ENCODE results near the gene CUX1. TPM values are rescaled to one million over a fixed set of nuclear protein-coding genes. Genes with fewer than 3 reads are reported as not detected.

Gene CUX1
- total RNA-seq, 1 donor from 2014 or later, result 50.6 TPM

DNA sequence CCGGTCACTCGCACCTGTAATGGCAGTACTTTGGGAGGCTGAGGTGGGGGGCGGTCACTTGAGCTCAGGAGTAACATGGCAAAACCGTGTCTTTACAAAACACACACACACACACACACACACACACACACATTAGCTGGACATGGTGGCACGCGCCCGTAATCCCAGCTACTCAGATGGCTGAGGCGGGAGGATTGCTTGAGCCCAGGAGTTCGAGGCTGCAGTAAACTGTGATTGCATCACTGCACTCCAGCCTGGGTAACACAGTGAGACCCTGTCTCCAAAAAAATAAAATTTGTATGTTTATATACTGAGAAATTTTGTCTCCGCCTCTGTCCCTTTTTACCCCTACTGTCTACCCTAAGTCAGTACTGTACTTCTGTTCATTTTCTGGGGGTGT is 86.6 kb downstream of the CUX1 start:
- Histone ChIP-seq H2AFZ (ENCODE audit: low read depth, low read length) (no peak overlapping the region), H3K4me1 (ENCODE audit: insufficient read depth, low read length) (peaks cover 21% of the 10 kb centered on the region), H3K4me2 (ENCODE audit: low read length) (no peak overlapping the region), H3K9ac (ENCODE audit: low read length) (no peak overlapping the region), H4K20me1 (ENCODE audit: insufficient read depth, low read length) (peaks cover 80% of the 10 kb centered on the region), H3K9me3 (ENCODE audit: insufficient read depth, low read depth, low read length) (no peaks in the 10 kb centered on the region), H3K27ac (ENCODE audit: low read depth, low read length) (no peak overlapping the region), H3K79me2 (ENCODE audit: insufficient read depth, low read length) (peaks cover 66% of the 10 kb centered on the region), H3K4me3 (ENCODE audit: insufficient read depth, low read depth, low read length) (no peak overlapping the region), H3K36me3 (ENCODE audit: insufficient read depth, low read length) (no peaks in the 10 kb centered on the region), H3K27me3 (ENCODE audit: insufficient read depth, low read length) (no peaks in the 10 kb centered on the region)
- no peak for TF ChIP-seq EZH2 (IDR thresholded peaks at IDR 0.05; ENCODE audit: insufficient read depth, low read length)
- TF ChIP-seq, protein P1, sequence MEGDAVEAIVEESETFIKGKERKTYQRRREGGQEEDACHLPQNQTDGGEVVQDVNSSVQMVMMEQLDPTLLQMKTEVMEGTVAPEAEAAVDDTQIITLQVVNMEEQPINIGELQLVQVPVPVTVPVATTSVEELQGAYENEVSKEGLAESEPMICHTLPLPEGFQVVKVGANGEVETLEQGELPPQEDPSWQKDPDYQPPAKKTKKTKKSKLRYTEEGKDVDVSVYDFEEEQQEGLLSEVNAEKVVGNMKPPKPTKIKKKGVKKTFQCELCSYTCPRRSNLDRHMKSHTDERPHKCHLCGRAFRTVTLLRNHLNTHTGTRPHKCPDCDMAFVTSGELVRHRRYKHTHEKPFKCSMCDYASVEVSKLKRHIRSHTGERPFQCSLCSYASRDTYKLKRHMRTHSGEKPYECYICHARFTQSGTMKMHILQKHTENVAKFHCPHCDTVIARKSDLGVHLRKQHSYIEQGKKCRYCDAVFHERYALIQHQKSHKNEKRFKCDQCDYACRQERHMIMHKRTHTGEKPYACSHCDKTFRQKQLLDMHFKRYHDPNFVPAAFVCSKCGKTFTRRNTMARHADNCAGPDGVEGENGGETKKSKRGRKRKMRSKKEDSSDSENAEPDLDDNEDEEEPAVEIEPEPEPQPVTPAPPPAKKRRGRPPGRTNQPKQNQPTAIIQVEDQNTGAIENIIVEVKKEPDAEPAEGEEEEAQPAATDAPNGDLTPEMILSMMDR (IDR thresholded peaks at IDR 0.05; ENCODE audit: insufficient read depth, low read depth, low read length), result no peak
- no peak for FAIRE-seq
- Mint-ChIP-seq H3K36me3 (ENCODE audit: low read depth, unreplicated experiment) (no peaks in the 10 kb centered on the region), H3K4me3 (ENCODE audit: unreplicated experiment) (no peak overlapping the region), H3K4me1 (ENCODE audit: low read depth, unreplicated experiment) (peaks cover 3% of the 10 kb centered on the region), H3K9me3 (ENCODE audit: unreplicated experiment) (no peaks in the 10 kb centered on the region), H3K27me3 (ENCODE audit: low read depth, unreplicated experiment) (no peaks in the 10 kb centered on the region), H3K27ac (ENCODE audit: unreplicated experiment) (no peak overlapping the region)
- DNase-seq (ENCODE audit: low read depth), result no peak

DNA sequence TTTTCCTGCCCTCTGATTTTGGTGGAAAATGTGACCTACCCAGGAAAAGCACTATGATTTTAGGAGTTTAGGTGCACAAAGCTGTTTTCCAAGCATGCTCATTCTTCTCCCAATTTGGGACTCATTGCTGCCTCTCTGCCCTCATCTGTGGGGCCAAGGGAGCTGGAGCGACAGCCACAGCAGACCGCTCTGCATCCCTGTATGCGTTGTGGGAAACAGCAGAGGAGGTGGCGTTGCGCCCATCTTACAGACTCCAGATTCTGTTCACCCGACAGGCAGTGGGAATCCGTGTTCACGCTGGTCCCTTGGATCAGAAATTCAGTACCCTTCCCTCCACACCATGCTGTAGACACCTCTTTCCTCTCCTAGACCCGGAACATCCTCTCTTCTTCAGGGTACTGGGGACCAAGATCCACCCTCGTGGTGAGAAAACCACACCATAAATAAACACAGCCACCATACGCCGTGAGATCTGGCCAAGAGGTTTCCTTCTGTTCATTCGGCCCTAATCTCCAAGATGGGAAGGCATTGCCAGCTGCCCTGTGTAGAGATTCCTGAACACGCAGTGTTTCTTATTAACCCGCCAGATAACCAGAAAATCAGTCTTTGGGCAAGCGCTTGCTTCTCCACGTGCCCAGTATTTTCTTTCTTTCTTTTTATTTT is 87.9 kb downstream of the CUX1 start:
- no peaks in the 10 kb centered on the region for H3K9me3 Mint-ChIP-seq (ENCODE audit: unreplicated experiment)
- no peaks in the 10 kb centered on the region for H3K36me3 ChIP-seq (ENCODE audit: insufficient read depth, low read length)
- H3K4me1 ChIP-seq (ENCODE audit: insufficient read depth, low read length), result peaks cover 13% of the 10 kb centered on the region
- no peaks in the 10 kb centered on the region for H3K27me3 Mint-ChIP-seq (ENCODE audit: low read depth, unreplicated experiment)
- TF ChIP-seq, protein P1 (IDR thresholded peaks at IDR 0.05; ENCODE audit: insufficient read depth, low read depth, low read length), result no peak
- no peak for TF ChIP-seq EZH2 (IDR thresholded peaks at IDR 0.05; ENCODE audit: insufficient read depth, low read length)
- no peak overlapping the region for H3K4me3 Mint-ChIP-seq (ENCODE audit: unreplicated experiment)
- H3K36me3 Mint-ChIP-seq (ENCODE audit: low read depth, unreplicated experiment), result peaks cover 3% of the 10 kb centered on the region
- no peaks in the 10 kb centered on the region for H3K27me3 ChIP-seq (ENCODE audit: insufficient read depth, low read length)
- H3K4me1 Mint-ChIP-seq (ENCODE audit: low read depth, unreplicated experiment), result peaks cover 2% of the 10 kb centered on the region
- H4K20me1 ChIP-seq (ENCODE audit: insufficient read depth, low read length), result peaks cover 79% of the 10 kb centered on the region
- no peak for FAIRE-seq
- H2AFZ ChIP-seq (ENCODE audit: low read depth, low read length), result no peak overlapping the region
- H3K27ac ChIP-seq (ENCODE audit: low read depth, low read length), result no peak overlapping the region
- H3K4me2 ChIP-seq (ENCODE audit: low read length), result no peak overlapping the region
- DNase-seq (ENCODE audit: low read depth), result no peak
- no peak overlapping the region for H3K4me3 ChIP-seq (ENCODE audit: insufficient read depth, low read depth, low read length)
- no peaks in the 10 kb centered on the region for H3K9me3 ChIP-seq (ENCODE audit: insufficient read depth, low read depth, low read length)
- H3K79me2 ChIP-seq (ENCODE audit: insufficient read depth, low read length), result peaks cover 57% of the 10 kb centered on the region
- no peak overlapping the region for H3K9ac ChIP-seq (ENCODE audit: low read length)
- no peak overlapping the region for H3K27ac Mint-ChIP-seq (ENCODE audit: unreplicated experiment)

Measured in astrocyte (in vitro differentiated cells and primary cell).